ENCODE data around the gene ZSCAN9. TPM values are rescaled to one million over a fixed set of nuclear protein-coding genes. Genes with fewer than 3 reads are reported as not detected.

The ZSCAN9 gene
- total and polyA plus RNA-seq, 2 of the 13 experiments (the other 11 are each of a cell fraction or from before 2014, with no cell fraction given): 14.6 to 17.8 TPM

- TF ChIP-seq, protein P1, sequence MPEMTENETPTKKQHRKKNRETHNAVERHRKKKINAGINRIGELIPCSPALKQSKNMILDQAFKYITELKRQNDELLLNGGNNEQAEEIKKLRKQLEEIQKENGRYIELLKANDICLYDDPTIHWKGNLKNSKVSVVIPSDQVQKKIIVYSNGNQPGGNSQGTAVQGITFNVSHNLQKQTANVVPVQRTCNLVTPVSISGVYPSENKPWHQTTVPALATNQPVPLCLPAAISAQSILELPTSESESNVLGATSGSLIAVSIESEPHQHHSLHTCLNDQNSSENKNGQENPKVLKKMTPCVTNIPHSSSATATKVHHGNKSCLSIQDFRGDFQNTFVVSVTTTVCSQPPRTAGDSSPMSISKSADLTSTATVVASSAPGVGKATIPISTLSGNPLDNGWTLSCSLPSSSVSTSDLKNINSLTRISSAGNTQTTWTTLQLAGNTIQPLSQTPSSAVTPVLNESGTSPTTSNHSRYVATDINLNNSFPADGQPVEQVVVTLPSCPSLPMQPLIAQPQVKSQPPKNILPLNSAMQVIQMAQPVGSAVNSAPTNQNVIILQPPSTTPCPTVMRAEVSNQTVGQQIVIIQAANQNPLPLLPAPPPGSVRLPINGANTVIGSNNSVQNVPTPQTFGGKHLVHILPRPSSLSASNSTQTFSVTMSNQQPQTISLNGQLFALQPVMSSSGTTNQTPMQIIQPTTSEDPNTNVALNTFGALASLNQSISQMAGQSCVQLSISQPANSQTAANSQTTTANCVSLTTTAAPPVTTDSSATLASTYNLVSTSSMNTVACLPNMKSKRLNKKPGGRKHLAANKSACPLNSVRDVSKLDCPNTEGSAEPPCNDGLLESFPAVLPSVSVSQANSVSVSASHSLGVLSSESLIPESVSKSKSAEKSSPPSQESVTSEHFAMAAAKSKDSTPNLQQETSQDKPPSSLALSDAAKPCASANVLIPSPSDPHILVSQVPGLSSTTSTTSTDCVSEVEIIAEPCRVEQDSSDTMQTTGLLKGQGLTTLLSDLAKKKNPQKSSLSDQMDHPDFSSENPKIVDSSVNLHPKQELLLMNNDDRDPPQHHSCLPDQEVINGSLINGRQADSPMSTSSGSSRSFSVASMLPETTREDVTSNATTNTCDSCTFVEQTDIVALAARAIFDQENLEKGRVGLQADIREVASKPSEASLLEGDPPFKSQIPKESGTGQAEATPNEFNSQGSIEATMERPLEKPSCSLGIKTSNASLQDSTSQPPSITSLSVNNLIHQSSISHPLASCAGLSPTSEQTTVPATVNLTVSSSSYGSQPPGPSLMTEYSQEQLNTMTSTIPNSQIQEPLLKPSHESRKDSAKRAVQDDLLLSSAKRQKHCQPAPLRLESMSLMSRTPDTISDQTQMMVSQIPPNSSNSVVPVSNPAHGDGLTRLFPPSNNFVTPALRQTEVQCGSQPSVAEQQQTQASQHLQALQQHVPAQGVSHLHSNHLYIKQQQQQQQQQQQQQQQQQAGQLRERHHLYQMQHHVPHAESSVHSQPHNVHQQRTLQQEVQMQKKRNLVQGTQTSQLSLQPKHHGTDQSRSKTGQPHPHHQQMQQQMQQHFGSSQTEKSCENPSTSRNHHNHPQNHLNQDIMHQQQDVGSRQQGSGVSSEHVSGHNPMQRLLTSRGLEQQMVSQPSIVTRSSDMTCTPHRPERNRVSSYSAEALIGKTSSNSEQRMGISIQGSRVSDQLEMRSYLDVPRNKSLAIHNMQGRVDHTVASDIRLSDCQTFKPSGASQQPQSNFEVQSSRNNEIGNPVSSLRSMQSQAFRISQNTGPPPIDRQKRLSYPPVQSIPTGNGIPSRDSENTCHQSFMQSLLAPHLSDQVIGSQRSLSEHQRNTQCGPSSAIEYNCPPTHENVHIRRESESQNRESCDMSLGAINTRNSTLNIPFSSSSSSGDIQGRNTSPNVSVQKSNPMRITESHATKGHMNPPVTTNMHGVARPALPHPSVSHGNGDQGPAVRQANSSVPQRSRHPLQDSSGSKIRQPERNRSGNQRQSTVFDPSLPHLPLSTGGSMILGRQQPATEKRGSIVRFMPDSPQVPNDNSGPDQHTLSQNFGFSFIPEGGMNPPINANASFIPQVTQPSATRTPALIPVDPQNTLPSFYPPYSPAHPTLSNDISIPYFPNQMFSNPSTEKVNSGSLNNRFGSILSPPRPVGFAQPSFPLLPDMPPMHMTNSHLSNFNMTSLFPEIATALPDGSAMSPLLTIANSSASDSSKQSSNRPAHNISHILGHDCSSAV (CRISPR knock-in tag; IDR thresholded peaks at IDR 0.05; ENCODE audit: borderline replicate concordance): no peak
- TF ChIP-seq PRPF4 (IDR thresholded peaks at IDR 0.05; ENCODE audit: low read depth, low read length, poor library complexity, severe bottlenecking) (no peak), ZNF766 (CRISPR knock-in tag; IDR thresholded peaks at IDR 0.05; ENCODE audit: borderline replicate concordance) (no peak), ZSCAN30 (CRISPR knock-in tag; IDR thresholded peaks at IDR 0.05) (no peak), ZNF619 (CRISPR knock-in tag; IDR thresholded peaks at IDR 0.05) (0 out of 2 replicates have a peak, but pooled peaks have one; percentile 10), ZNF687 (CRISPR knock-in tag; IDR thresholded peaks at IDR 0.05) (peak; percentile 32; the same call in 1 of the 2 replicates), HOXA3 (CRISPR knock-in tag; IDR thresholded peaks at IDR 0.05) (peak; percentile 85), ZNF335 (CRISPR knock-in tag; IDR thresholded peaks at IDR 0.05) (0 out of 2 replicates have a peak, but pooled peaks have one; percentile 38)
- TF ChIP-seq, protein P2, sequence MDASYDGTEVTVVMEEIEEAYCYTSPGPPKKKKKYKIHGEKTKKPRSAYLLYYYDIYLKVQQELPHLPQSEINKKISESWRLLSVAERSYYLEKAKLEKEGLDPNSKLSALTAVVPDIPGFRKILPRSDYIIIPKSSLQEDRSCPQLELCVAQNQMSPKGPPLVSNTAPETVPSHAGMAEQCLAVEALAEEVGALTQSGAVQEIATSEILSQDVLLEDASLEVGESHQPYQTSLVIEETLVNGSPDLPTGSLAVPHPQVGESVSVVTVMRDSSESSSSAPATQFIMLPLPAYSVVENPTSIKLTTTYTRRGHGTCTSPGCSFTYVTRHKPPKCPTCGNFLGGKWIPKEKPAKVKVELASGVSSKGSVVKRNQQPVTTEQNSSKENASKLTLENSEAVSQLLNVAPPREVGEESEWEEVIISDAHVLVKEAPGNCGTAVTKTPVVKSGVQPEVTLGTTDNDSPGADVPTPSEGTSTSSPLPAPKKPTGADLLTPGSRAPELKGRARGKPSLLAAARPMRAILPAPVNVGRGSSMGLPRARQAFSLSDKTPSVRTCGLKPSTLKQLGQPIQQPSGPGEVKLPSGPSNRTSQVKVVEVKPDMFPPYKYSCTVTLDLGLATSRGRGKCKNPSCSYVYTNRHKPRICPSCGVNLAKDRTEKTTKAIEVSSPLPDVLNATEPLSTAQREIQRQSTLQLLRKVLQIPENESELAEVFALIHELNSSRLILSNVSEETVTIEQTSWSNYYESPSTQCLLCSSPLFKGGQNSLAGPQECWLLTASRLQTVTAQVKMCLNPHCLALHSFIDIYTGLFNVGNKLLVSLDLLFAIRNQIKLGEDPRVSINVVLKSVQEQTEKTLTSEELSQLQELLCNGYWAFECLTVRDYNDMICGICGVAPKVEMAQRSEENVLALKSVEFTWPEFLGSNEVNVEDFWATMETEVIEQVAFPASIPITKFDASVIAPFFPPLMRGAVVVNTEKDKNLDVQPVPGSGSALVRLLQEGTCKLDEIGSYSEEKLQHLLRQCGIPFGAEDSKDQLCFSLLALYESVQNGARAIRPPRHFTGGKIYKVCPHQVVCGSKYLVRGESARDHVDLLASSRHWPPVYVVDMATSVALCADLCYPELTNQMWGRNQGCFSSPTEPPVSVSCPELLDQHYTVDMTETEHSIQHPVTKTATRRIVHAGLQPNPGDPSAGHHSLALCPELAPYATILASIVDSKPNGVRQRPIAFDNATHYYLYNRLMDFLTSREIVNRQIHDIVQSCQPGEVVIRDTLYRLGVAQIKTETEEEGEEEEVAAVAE (CRISPR knock-in tag; IDR thresholded peaks at IDR 0.05; ENCODE audit: borderline replicate concordance): no peak
Observed at GRCh38 chr6:28252009-28252975, 27.2 kb downstream of the ZSCAN9 start, which contains the start of gene ZKSCAN4 (continued).
